ENCODE results near the gene ASB15. TPM values are rescaled to one million over a fixed set of nuclear protein-coding genes. Genes with fewer than 3 reads are reported as not detected.

ASB15 gene
- total and polyA plus RNA-seq, 2 of the 4 experiments (the other 2 are of a cell fraction) = not detected

GRCh38 chr7:123570390-123571182, 31.0 kb upstream of the ASB15 start:
- no peak overlapping the region for H2BK5ac ChIP-seq (ENCODE audit: low read depth, low read length, poor library complexity, severe bottlenecking)
- H3K4ac ChIP-seq (ENCODE audit: low read depth, low read length) = no peak overlapping the region
- ATAC-seq (ENCODE audit: low read depth) (no peak), DNase-seq (no peak)
- no peak overlapping the region for H2AFZ ChIP-seq (replicated peaks; ENCODE audit: low read length, poor library complexity)
- H3K56ac ChIP-seq (ENCODE audit: extremely low read depth, insufficient read depth, low read length) = no peak overlapping the region
- H3K79me1 ChIP-seq (ENCODE audit: low read depth in 1 of 2, low read length in 2 of 2) = no peaks in the 10 kb centered on the region
- H3K23ac ChIP-seq (ENCODE audit: low read depth, low read length) = no peak overlapping the region
- ChIA-PET POLR2A (ENCODE audit: unreplicated experiment) (no interaction called here), CTCF (no interaction called here)
- no peak overlapping the region for H2BK15ac ChIP-seq (ENCODE audit: low read depth, low read length)
- H3K4me3 ChIP-seq (ENCODE audit: insufficient read depth, low read depth, low read length) = no peak overlapping the region
- no peak overlapping the region for H4K8ac ChIP-seq (ENCODE audit: low read depth in 2 of 2, low read length in 2 of 2)
- H3K9ac ChIP-seq (ENCODE audit: low read depth, low read length) = no peak overlapping the region
- dilution Hi-C loops (cut with HindIII; ENCODE audit: low sequenced_read_pairs, unreplicated experiment) = no loop called here
- no peaks in the 10 kb centered on the region for H3K36me3 ChIP-seq (ENCODE audit: control insufficient read depth, insufficient read depth, low read length)
- no TSS peak for BruUV-seq (replicated peaks)
- no peak overlapping the region for H2AK9ac ChIP-seq (replicated peaks; ENCODE audit: low read depth, low read length, poor library complexity)
- no peak overlapping the region for H3K14ac ChIP-seq (replicated peaks; ENCODE audit: low read depth, low read length)
- H3K18ac ChIP-seq (ENCODE audit: low read depth, low read length) = no peak overlapping the region
- in situ Hi-C loops (cut with MboI; ENCODE audit: low sequenced_read_pairs) = no loop called here
- H3K27ac ChIP-seq (ENCODE audit: insufficient read depth, low read length) = no peak overlapping the region
- H4K20me1 ChIP-seq (ENCODE audit: insufficient read depth, low read length) = no peaks in the 10 kb centered on the region
- intact Hi-C loops (cut with micrococcal nuclease) = no loop called here
- H3K9me3 ChIP-seq (ENCODE audit: control insufficient read depth, insufficient read depth, low read length) = no peaks in the 10 kb centered on the region
- TF ChIP-seq USF2 (IDR thresholded peaks at IDR 0.05; ENCODE audit: low read depth, low read length) = no peak
- no peak for TF ChIP-seq MAZ (IDR thresholded peaks at IDR 0.05; ENCODE audit: borderline replicate concordance, low read depth, low read length)
- TF ChIP-seq FOS (IDR thresholded peaks at IDR 0.05; ENCODE audit: low read depth, low read length) = no peak
- TF ChIP-seq CHD1 (IDR thresholded peaks at IDR 0.05; ENCODE audit: low read depth, low read length) = no peak
- TF ChIP-seq RCOR1 (IDR thresholded peaks at IDR 0.05; ENCODE audit: insufficient replicate concordance, low read length) = no peak
- TF ChIP-seq NFE2L2 (IDR thresholded peaks at IDR 0.05; ENCODE audit: low read depth, low read length) = no peak
- no peak for TF ChIP-seq CEBPB (IDR thresholded peaks at IDR 0.05; ENCODE audit: low read depth, low read length)
- TF ChIP-seq MAFK (IDR thresholded peaks at IDR 0.05; ENCODE audit: low read depth, low read length) = no peak
- H2BK20ac ChIP-seq (ENCODE audit: low read depth, low read length) = no peak overlapping the region
- H3K27me3 ChIP-seq (ENCODE audit: control insufficient read depth, insufficient read depth, low read length) = no peaks in the 10 kb centered on the region; the same call in 1 of the 2 replicates
- no peak overlapping the region for H2AK5ac ChIP-seq (ENCODE audit: low read depth, low read length)
- no peak overlapping the region for H2BK120ac ChIP-seq (ENCODE audit: low read depth, low read length)
- no peak overlapping the region for H3K4me2 ChIP-seq (ENCODE audit: low read depth, low read length)
- H4K5ac ChIP-seq (ENCODE audit: low read depth, low read length) = no peak overlapping the region
- no peaks in the 10 kb centered on the region for H3K4me1 ChIP-seq (ENCODE audit: control insufficient read depth, insufficient read depth, low read length)
- no peak overlapping the region for H4K91ac ChIP-seq (ENCODE audit: insufficient read depth, low read depth, low read length)
- no peaks in the 10 kb centered on the region for H3K9me1 ChIP-seq (ENCODE audit: insufficient read depth, low read length)
- WGBS, 2 experiments (ENCODE audit: extremely low coverage in 2 of 2, insufficient read length in 1 of 2) = 20% methylated on average over 1 of the region's 4 CpGs; no CpG with 5 or more reads in 1 of the 2 experiments

Data from IMR-90 (cell line).